Measurements from ENCODE around the gene RBM18.
A peak's percentile ranks its signal among the peaks of the same experiment; 100 is the strongest.

The RBM18 gene, protein sequence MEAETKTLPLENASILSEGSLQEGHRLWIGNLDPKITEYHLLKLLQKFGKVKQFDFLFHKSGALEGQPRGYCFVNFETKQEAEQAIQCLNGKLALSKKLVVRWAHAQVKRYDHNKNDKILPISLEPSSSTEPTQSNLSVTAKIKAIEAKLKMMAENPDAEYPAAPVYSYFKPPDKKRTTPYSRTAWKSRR

GRCh38 chr9:122264360-122265148, at the start of gene RBM18, which contains the start of gene MRRF:
Gene RBM18, minus strand, starts transcription at chr9:122264840. Its CDS starts 3,348 bp downstream, at chr9:122261492.
Gene MRRF, plus strand, starts transcription at chr9:122264882. Its CDS starts 6,010 bp downstream, at chr9:122270892.
- DNase-seq (ENCODE audit: low read depth, low spot score), result peak; percentile 80

DNA sequence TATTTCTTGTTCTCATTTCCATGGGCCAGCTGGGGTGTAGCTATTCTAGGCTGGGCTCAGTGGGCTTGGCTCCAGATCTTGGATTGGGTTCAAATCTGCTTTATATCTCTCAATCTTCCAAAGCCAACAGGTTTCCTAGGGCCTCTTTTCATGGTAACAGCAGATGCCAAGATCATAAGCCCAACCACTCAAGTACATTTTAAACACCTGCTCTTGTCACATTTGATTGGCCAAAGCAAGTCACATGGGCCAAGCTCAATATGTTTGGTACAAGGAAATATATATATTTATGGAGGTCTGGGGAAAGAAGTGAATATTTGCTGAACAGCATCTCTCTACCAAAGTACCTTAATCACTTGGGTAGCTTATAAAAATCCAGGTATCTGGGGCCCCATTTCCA, 49.5 kb upstream of the RBM18 start:
- no peak for DNase-seq (ENCODE audit: low read depth, low spot score)

- DNase-seq (ENCODE audit: low read depth, low spot score), result no peak
These were observed 45.2 kb upstream of the RBM18 start for GRCh38 chr9:122309861-122310260.

DNA sequence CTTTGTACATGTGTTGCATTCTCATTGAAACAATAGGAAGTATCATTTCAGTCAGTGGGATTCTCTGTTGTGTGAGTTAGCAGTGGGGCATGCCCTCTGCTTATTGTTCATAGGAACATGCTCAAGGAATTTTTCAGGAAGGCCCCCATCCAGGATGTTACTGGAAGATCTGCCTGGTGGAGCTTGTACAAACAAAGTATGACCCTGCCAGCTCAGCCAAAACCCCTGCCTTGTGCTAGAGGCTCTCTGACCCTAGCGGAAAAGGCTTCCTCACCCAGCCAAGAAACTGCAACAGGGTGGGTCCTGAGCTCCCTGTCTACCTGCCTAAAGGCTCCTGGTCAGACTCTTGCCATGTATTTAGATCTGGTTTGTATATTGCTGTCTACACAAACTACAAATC, 43.3 kb upstream of the RBM18 start:
- peak; percentile 13 for DNase-seq (ENCODE audit: low read depth, low spot score)

GRCh38 chr9:122307061-122307460, 42.4 kb upstream of the RBM18 start:
- no peak for DNase-seq (ENCODE audit: low read depth, low spot score)

DNA sequence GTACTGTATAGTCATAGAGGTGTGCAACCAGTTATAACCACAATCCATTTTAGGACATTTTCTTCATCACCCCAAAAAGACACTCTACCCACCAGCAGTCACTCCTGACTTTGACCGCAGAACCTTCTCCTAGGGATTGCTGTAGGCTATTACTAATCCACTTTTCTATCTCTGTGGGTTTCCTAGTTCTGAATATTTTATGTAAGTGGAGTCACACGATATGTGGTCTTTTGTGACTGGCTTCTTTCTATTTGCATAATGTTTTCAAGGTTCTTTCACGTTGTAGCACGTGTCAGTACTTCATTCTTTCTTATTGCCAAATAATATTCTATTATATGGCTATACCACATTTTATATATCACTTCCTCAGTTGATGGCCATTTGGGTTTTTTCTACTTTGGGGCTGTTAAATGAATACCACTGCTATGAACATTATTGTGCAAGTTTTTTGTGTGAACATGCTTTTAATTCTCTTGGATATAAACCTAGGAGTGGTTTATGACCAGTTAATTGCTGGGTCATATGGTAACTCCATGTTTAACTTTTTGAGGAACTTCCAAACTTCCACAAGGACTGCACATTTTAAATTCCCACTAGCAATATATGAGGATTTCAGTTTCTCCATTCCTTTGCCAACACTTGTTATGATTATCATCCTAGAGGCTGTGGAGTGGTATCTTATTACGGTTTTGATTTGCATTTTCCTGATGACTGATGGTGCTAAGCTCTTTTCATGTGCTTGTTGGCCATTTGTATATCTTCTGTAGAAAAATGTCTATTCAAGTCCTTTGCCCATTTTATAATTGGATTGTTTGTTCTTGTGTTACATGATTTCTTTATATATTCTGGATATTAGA, 37.8 kb upstream of the RBM18 start:
- DNase-seq (ENCODE audit: low read depth, low spot score), result no peak

- no peak for DNase-seq (ENCODE audit: low read depth, low spot score)
These were observed 32.9 kb upstream of the RBM18 start for GRCh38 chr9:122297512-122297911.

DNA sequence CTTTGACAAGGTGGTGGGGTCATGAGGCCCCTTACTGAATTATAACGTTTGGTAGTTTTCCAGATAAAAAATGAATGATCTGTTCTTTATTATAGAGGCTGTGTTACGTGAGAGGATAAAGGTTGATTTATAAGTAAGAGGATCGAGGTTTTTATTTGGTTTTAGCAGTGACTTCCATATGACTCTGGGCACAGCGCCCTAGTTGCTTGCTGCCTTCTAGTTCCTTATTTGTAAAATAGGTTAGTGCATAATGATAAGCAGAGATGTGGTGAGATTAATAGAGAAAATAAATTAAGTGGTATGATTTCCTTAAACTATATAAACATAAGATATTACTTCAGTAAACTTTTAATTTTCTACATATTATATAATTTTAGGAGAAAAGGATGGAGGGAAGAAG, 29.9 kb upstream of the RBM18 start:
- no peak for DNase-seq (ENCODE audit: low read depth, low spot score)

DNA sequence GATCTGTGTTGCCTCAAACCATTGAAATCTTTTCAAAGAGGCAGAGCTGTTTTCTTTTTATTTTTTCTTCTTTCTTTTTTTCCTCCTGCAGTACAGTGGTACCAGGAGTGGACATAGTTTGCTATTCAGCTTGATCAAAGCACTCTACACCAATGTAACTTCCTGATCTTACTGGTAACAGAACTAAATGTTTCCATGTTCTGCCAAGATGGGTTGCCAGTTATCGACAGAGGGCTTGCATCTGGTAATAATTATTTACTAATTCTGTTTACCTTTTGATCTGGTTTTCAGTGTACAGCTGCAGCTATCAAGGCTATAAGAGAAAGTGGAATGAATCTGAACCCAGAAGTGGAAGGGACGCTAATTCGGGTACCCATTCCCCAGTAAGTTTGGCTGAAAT, 26.8 kb upstream of the RBM18 start:
- no peak for DNase-seq (ENCODE audit: low read depth, low spot score)

DNA sequence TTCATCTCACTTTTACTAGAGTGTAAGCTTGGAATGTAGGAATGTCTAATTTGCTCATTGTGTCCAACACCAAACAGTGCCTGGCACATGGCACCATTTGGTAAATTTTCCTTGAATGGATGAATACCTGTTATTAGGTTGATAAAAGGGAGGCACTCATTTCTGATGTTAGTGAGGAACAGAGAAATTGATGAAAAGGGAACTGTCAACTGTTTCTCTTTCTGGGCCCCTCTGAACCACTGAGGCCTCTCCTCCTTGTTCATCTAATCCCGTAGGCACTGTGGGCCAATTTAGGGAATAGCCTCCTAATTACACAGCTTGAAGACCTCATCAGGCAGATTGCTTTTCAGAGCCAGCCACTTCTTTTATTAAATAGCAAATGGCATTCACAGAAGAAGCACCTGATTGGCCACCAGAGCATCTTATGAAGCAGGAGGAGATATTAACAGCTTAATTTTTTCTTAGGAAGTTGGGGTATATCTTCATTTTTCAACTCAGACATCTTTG, 22.6 kb upstream of the RBM18 start:
- DNase-seq (ENCODE audit: low read depth, low spot score), result no peak

DNA sequence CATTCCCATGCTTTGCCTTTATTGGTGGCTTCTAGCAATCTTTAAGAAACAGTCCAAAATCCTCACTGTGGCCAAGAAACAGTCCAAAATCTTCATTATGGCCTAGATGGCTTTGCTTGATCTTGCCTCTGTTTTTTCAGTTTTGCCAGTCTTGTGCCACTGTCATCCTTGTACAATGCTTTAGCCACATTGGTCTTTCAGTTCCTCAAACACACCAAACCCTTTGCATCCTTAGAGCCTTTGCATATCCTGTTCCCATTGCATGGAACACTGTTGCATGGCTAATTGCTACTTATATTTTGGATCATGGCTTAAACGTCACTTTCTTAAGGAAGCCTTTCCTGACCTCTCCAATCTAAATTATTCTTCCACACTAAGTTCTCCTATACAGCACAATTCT, 22.1 kb upstream of the RBM18 start:
- no peak for DNase-seq (ENCODE audit: low read depth, low spot score)

- no peak for DNase-seq (ENCODE audit: low read depth, low spot score)
These were observed 16.7 kb upstream of the RBM18 start for GRCh38 chr9:122281368-122281767.

DNA sequence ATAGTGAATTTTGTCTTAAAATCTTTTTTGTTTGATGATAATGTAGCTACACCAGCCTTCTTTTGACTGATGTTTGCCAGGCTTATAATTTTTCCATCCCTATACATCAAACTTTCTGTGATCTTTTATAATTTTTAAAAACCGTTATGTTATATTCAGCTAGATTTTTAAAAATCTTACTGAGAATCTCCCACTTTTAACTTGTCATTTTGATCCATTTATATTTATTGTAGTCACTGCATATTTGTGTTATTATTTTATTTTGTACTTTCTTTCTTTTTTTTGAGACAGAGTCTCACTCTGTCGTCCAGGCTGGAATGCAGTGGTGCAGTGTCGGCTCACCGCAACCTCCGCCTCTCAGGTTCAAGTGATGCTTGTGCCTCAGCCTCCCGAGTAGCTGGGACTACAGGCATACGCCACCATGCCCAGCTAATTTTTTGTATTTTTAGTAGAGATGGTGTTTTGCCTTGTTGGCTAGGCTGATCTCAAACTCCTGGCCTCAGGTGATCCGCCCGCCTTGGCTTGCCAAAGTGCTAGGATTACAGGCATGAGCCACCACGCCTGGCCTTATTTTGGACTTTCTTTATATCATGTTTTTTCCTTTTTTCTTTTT, 12.8 kb upstream of the RBM18 start:
- no peak for DNase-seq (ENCODE audit: low read depth, low spot score)

GRCh38 chr9:122276096-122276495, 11.5 kb upstream of the RBM18 start:
- no peak for DNase-seq (ENCODE audit: low read depth, low spot score)

DNA sequence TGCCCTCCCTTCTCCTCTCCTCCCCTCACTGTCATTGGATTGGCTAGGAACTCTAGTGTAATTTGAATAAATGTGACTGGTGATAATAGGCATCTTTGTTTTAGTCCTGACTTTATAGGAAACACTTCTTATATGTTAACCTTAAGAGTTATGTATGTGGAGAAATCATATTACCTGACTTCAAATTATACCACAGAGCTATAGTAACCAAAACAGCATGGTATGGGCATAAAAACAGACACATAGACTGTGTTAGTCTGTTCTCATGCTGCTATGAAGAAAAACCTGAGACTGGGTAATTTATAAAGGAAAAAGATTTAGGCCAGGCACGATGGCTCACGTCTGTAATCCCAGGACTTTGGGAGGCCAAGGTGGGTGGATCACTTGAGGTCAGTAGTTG, 9.4 kb upstream of the RBM18 start:
- DNase-seq (ENCODE audit: low read depth, low spot score), result no peak

GRCh38 chr9:122268041-122268814, 3.6 kb upstream of the RBM18 start:
- DNase-seq (ENCODE audit: low read depth, low spot score), result no peak

DNA sequence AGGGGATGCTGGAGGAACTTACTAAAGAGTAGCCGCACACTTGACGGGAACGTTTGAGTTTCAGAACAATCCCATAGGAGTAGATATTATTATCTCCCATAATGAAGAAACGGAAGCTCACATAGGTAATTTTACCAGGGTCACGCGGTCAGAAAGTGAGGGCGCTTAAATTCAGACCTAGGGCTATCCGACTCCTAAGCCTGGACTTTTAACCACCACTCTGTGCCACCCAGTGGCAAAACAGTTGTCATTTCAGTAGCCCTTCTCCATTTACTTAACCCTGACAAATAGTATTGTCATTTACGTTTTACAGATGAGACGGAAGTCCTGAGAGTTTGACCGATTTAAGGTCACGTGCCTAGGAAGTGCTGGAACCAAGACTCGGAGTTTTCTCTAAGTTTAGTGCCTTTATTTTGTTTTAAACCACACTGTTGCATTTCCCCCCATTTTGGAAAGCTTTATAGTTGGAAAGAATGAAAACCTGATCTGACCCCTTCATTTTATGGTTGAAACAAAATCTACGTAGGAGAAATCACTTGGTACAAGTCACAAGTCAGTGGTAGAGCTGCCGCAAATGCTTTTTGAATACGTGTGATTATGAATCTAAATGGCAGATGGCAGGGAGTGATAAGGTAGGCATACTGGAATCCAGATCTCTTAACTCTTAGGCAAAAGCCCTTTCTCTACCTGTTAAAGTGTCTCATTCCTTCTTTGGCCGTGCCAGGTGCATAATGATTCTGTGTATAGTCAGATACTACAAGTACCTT, 692 bp upstream of the RBM18 start:
- no peak for DNase-seq (ENCODE audit: low read depth, low spot score)

- no peak for DNase-seq (ENCODE audit: low read depth, low spot score)
These were observed 816 bp downstream of the RBM18 start for GRCh38 chr9:122263699-122264349.

DNA sequence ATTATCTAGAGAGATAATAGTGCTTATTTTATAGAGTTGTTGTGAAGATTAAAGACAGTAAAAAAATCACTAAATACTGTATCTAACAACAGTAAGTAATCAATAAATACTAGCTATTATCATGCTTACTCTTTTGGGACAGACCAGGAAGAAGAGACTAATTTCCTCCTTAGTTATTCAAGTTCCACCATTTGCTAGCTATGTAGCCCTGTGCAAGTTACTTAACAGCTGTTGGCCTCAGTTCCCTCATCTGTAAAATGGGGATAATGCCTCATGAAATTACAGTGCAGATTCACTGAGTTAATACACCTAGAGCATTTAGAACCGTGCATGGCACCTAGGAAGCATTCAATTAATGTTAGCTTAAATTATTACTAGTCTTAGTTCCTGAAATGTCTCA, 2.6 kb downstream of the RBM18 start:
- DNase-seq (ENCODE audit: low read depth, low spot score), result no peak

DNA sequence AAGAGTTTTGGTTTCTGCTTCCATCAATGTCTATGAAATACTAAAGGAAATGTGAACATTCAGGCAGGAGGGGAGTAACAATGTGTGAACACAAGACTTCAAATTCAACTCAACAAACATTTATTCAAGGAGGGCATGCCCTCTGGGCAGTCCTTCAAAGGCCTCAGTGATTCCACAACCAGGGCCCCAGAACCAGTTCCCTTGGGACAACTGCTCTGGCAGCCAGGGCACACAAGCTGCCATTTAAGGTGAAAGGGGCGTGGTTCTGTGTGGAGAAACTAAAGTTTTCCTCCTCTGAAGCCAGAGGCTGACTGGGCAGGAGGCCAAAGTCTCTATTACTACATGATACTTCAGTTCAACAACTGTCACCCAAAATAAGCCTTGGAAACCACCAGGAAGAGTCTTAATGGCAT, 3.2 kb downstream of the RBM18 start:
- DNase-seq (ENCODE audit: low read depth, low spot score), result peak; percentile 68

Measured in brain pericyte (primary cell).